Tibial nerve (tissue), 4 donors: ENCODE data around the gene UBE2Q1.

ENCODE experiments used
- EP300 ChIP-seq, 2 donors: sonication (generic); formaldehyde crosslinking; IDR thresholded peaks; one replicate each; pipeline ENCODE4 v1.6.1; 2017; ENCODE audit warnings: antibody characterized with exemption in 2 of 2, mild to moderate bottlenecking in 1 of 2
- POLR2A ChIP-seq, 2 donors: fragments of 450-650 bp; IDR thresholded peaks; one replicate each; pipeline ENCODE4 v1.6.1; 2017; ENCODE audit warnings: antibody characterized with exemption in 2 of 2, mild to moderate bottlenecking in 2 of 2, moderate library complexity in 2 of 2
- TF ChIP-seq, protein P1 (sequence below), 5 experiments: fragments of 200-600 bp in 3 of 5; fragments of 450-650 bp in 2 of 5; sonication (generic) in 3 of 5; IDR thresholded peaks; one replicate each; pipeline ENCODE4 v1.5.1; 2016 to 2019; ENCODE audit warnings: antibody characterized with exemption in 5 of 5, mild to moderate bottlenecking in 3 of 5, moderate library complexity in 2 of 5

DNA sequence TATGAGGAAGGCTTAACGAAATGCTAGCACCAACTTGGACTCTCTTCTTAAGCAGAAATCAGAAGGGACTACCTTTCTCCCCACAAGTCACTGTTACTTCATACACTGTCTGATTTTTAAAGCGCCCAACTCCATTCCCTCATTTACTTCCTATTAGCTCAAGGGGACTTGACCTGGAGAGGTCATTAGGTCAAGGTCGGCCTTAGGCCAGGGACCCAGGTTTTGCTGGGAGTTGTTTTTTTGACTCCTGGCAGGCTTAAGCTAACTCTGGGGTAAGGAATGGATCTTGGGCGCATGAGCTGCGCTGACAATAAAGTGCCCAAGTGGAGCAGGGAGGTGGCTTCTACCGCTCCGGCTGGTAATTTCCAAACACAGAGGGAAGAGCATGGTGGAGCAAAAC is 32.7 kb upstream of the UBE2Q1 start:
- TF ChIP-seq, protein P1, sequence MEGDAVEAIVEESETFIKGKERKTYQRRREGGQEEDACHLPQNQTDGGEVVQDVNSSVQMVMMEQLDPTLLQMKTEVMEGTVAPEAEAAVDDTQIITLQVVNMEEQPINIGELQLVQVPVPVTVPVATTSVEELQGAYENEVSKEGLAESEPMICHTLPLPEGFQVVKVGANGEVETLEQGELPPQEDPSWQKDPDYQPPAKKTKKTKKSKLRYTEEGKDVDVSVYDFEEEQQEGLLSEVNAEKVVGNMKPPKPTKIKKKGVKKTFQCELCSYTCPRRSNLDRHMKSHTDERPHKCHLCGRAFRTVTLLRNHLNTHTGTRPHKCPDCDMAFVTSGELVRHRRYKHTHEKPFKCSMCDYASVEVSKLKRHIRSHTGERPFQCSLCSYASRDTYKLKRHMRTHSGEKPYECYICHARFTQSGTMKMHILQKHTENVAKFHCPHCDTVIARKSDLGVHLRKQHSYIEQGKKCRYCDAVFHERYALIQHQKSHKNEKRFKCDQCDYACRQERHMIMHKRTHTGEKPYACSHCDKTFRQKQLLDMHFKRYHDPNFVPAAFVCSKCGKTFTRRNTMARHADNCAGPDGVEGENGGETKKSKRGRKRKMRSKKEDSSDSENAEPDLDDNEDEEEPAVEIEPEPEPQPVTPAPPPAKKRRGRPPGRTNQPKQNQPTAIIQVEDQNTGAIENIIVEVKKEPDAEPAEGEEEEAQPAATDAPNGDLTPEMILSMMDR (IDR thresholded peaks at IDR 0.05): no peak
- TF ChIP-seq POLR2A (IDR thresholded peaks at IDR 0.05) (no peak), EP300 (IDR thresholded peaks at IDR 0.05) (no peak)
